LNCAP (cell line): ENCODE measurements around the gene SNX15.

Source experiments
- TF ChIP-seq, protein P1 (sequence below): fragments of 450-650 bp; IDR thresholded peaks from 2 replicates; pipeline ENCODE4 v1.5.1; 2017; ENCODE audit warnings: mild to moderate bottlenecking

The SNX15 gene

GRCh38 chr11:65071907-65072630, 44.8 kb downstream of the SNX15 start:
- TF ChIP-seq, protein P1, sequence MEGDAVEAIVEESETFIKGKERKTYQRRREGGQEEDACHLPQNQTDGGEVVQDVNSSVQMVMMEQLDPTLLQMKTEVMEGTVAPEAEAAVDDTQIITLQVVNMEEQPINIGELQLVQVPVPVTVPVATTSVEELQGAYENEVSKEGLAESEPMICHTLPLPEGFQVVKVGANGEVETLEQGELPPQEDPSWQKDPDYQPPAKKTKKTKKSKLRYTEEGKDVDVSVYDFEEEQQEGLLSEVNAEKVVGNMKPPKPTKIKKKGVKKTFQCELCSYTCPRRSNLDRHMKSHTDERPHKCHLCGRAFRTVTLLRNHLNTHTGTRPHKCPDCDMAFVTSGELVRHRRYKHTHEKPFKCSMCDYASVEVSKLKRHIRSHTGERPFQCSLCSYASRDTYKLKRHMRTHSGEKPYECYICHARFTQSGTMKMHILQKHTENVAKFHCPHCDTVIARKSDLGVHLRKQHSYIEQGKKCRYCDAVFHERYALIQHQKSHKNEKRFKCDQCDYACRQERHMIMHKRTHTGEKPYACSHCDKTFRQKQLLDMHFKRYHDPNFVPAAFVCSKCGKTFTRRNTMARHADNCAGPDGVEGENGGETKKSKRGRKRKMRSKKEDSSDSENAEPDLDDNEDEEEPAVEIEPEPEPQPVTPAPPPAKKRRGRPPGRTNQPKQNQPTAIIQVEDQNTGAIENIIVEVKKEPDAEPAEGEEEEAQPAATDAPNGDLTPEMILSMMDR, result no peak

DNA sequence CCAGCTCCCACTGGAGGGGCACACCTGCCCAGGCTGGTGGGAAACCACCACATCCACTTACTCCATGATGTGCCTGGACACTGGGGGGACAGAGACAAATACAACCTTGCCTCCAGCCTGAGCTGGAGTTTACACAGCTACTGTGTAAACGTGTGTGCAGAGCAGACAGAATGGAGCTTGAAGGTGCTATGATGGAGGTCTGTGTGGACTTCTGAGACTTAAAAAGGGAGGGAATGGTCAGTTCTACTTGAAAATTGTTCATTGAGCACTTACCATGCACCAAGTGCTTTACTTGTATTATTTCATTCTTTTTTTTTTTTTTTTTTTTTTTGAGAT, 45.4 kb downstream of the SNX15 start:
- TF ChIP-seq, protein P1, result no peak

DNA sequence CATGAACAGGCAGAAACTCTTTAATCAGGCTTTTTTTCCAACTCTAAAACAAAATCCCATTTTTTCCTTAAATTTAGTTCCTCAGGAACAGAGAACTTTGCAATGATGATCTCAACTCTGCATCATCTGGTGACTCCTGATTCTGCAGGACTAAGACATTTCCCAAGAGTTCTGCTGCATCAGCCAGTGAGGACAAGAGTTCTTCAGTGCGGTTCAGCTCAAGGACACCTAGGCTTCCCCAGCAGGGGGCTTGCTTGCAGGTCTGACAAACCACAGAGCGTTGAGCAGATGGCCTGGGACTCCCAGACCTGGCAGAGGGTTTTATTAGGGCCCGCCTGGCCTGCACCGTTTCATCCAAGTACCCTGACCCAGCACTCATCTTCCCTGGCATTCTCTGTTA, 50.2 kb downstream of the SNX15 start:
- TF ChIP-seq, protein P1, result no peak

DNA sequence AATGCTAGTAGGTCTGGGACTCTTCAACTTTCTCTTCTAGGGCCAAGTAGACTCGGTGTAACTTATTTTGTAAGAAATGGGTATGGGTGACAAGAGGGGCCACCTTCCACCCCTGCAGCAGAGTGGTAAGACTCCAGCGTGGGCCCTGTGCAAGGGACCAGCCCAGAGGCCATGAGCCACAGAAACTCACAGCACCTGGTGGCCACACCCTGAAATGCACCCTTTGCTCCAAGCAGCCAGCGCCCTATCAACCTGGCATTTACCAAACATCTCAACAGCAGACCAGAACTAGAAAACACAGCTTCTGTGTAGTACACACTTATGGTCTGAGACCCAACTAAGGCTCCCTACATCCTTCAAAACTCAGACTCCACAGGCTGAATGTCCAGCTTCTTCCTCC, 50.9 kb downstream of the SNX15 start:
- TF ChIP-seq, protein P1, result peak; percentile 61

- TF ChIP-seq, protein P1, result no peak
These were observed 51.6 kb downstream of the SNX15 start for GRCh38 chr11:65078786-65079342.

GRCh38 chr11:65083134-65083833, 56.0 kb downstream of the SNX15 start:
- TF ChIP-seq, protein P1, result no peak

- TF ChIP-seq, protein P1, result no peak
These were observed 56.8 kb downstream of the SNX15 start, which contains the start of the genes CDCA5 and ZFPL1 for GRCh38 chr11:65083834-65084597. Gene CDCA5 (minus strand): TSS chr11:65084040. CDS start chr11:65083978, 62 bp downstream. Gene ZFPL1 (plus strand): TSS chr11:65084222. CDS start chr11:65084699, 477 bp downstream.
